Effector memory CD8-positive, alpha-beta T cell (primary cell): Measurements from ENCODE around the gene OIP5.
"Not testable (repeated sequence)": the region's sequence is repeated elsewhere in the genome, so short reads cannot be mapped to it uniquely, and the experiment has no call there.

Source experiments
- ATAC-seq: fragments of 150-1000 bp; cut with Tn5 transposase; replicated peaks from 2 replicates; pipeline ENCODE4 v1.10.0; 2021; ENCODE audit warnings: mild to moderate bottlenecking, moderate library complexity
- DNase-seq, 3 experiments: peaks; one replicate each; pipeline ENCODE4 v3.0.0; 2021
- H3K27ac Mint-ChIP-seq, 2 donors: one replicate each; pipeline ENCODE4 v1.8.0; 2022; ENCODE audit warnings: mild to moderate bottlenecking in 2 of 2, mixed read lengths in 2 of 2, moderate library complexity in 2 of 2
- H3K27me3 Mint-ChIP-seq, 2 donors: one replicate each; pipeline ENCODE4 v1.8.0; 2022; ENCODE audit warnings: mixed read lengths in 2 of 2
- H3K36me3 Mint-ChIP-seq: one replicate; pipeline ENCODE4 v1.8.0; 2022; ENCODE audit warnings: mild to moderate bottlenecking, moderate library complexity, mixed read lengths; ENCODE audit not compliant: insufficient read depth
- H3K4me1 Mint-ChIP-seq, 2 donors: one replicate each; pipeline ENCODE4 v1.8.0; 2022; ENCODE audit warnings: low read depth in 2 of 2, mixed read lengths in 2 of 2
- H3K4me3 Mint-ChIP-seq, 2 donors: one replicate each; pipeline ENCODE4 v1.8.0; 2022; ENCODE audit warnings: mild to moderate bottlenecking in 2 of 2, mixed read lengths in 2 of 2, moderate library complexity in 2 of 2
- H3K9me3 Mint-ChIP-seq, 2 donors: one replicate each; pipeline ENCODE4 v1.8.0; 2022; ENCODE audit warnings: mixed read lengths in 2 of 2

The OIP5 gene

GRCh38 chr15:41263891-41264351, 68.5 kb downstream of the OIP5 start:
- ATAC-seq: no peak
- peaks cover 43% of the 10 kb centered on the region for H3K36me3 Mint-ChIP-seq
- H3K4me3 Mint-ChIP-seq: no peak overlapping the region
- no peaks in the 10 kb centered on the region for H3K4me1 Mint-ChIP-seq
- no peak for DNase-seq
- no peaks in the 10 kb centered on the region for H3K27me3 Mint-ChIP-seq
- H3K27ac Mint-ChIP-seq: no peak overlapping the region
- no peaks in the 10 kb centered on the region for H3K9me3 Mint-ChIP-seq

- H3K9me3 Mint-ChIP-seq: no peaks in the 10 kb centered on the region
- DNase-seq (no peak), ATAC-seq (no peak)
- H3K36me3 Mint-ChIP-seq: peaks cover 48% of the 10 kb centered on the region
- no peaks in the 10 kb centered on the region for H3K27me3 Mint-ChIP-seq
- no peaks in the 10 kb centered on the region for H3K4me1 Mint-ChIP-seq
- H3K4me3 Mint-ChIP-seq: no peak overlapping the region
- no peak overlapping the region for H3K27ac Mint-ChIP-seq
Measured at GRCh38 chr15:41262571-41262970, 69.8 kb downstream of the OIP5 start.

- DNase-seq, H3K9me3 Mint-ChIP-seq, H3K27ac Mint-ChIP-seq, H3K4me3 Mint-ChIP-seq, H3K27me3 Mint-ChIP-seq, H3K4me1 Mint-ChIP-seq, ATAC-seq: not testable (repeated sequence)
- H3K36me3 Mint-ChIP-seq: peaks cover 44% of the 10 kb centered on the region
Measured at GRCh38 chr15:41260924-41261323, 71.5 kb downstream of the OIP5 start.

GRCh38 chr15:41259546-41260189, 72.7 kb downstream of the OIP5 start:
- no peak overlapping the region for H3K27ac Mint-ChIP-seq
- H3K27me3 Mint-ChIP-seq: no peaks in the 10 kb centered on the region
- H3K36me3 Mint-ChIP-seq: peaks cover 36% of the 10 kb centered on the region
- no peaks in the 10 kb centered on the region for H3K4me1 Mint-ChIP-seq
- DNase-seq: no peak
- ATAC-seq: no peak
- no peaks in the 10 kb centered on the region for H3K9me3 Mint-ChIP-seq
- no peak overlapping the region for H3K4me3 Mint-ChIP-seq
